OCI-LY7 (cell line): Measurements from ENCODE around the gene ISG20L2. TPM values are rescaled to one million over a fixed set of nuclear protein-coding genes. Genes with fewer than 3 reads are reported as not detected.

Experiments
- BruUV-seq: library from RNA; stranded (reverse); fragments of 400-500 nt; replicated peaks from 2 replicates; lab custom pipeline; 2021; lab: Mats Ljungman, UMichigan
- CTCF ChIA-PET: fragments of 300-600 bp; sonication (Branson Sonifier 250); formaldehyde crosslinking; loops from one replicate; lab custom pipeline; 2022; ENCODE audit warnings: antibody characterized with exemption; ENCODE audit not compliant: unreplicated experiment; lab: Charles Lee
- POLR2A ChIA-PET: fragments of 300-600 bp; sonication (Branson Sonifier 250); formaldehyde crosslinking; loops from one replicate; lab custom pipeline; 2022; ENCODE audit warnings: antibody characterized with exemption; lab: Charles Lee
- DNase-seq: peaks from one replicate; pipeline ENCODE4 v3.0.0-alpha.2; 2015; ENCODE audit warnings: low spot score
- H2AFZ ChIP-seq: fragments of 200-600 bp; sonication (generic), shearing (Covaris generic); 2 replicates; pipeline ENCODE4 v1.6.1; 2014; ENCODE audit warnings: mild to moderate bottlenecking, antibody characterized with exemption, low read length, moderate library complexity
- H3K27ac ChIP-seq: fragments of 200-600 bp; sonication (generic); 2 replicates; pipeline ENCODE4 v1.5.1; 2014; ENCODE audit warnings: mixed run types, low read depth, mild to moderate bottlenecking, moderate library complexity, low read length, inconsistent platforms; ENCODE audit not compliant: poor library complexity, severe bottlenecking
- H3K36me3 ChIP-seq: fragments of 200-600 bp; sonication (generic); 2 replicates; pipeline ENCODE4 v1.6.1; 2014; ENCODE audit warnings: mild to moderate bottlenecking, antibody characterized with exemption, low read length, moderate library complexity, mixed read lengths; ENCODE audit not compliant: insufficient read depth
- H3K4me1 ChIP-seq: fragments of 200-600 bp; sonication (generic); 2 replicates; pipeline ENCODE4 v1.5.1; 2014; ENCODE audit warnings: mild to moderate bottlenecking, low read length; ENCODE audit not compliant: insufficient read depth, poor library complexity, severe bottlenecking
- H3K4me2 ChIP-seq: fragments of 200-600 bp; sonication (generic); 2 replicates; pipeline ENCODE4 v1.6.1; 2014; ENCODE audit warnings: mild to moderate bottlenecking, low read length
- H3K4me3 ChIP-seq: fragments of 200-600 bp; sonication (generic); 2 replicates; pipeline ENCODE4 v1.5.1; 2014; ENCODE audit warnings: mild to moderate bottlenecking, low read depth, low read length; ENCODE audit not compliant: poor library complexity, severe bottlenecking
- H3K79me2 ChIP-seq: fragments of 200-600 bp; sonication (generic); 2 replicates; pipeline ENCODE4 v1.6.1; 2016; ENCODE audit warnings: low read depth, mild to moderate bottlenecking, low read length, moderate library complexity, mixed read lengths; ENCODE audit not compliant: insufficient read depth
- H3K9me2 ChIP-seq: fragments of 200-600 bp; sonication (generic); 2 replicates; pipeline ENCODE4 v1.6.1; 2016; ENCODE audit warnings: mild to moderate bottlenecking, low read length, mixed read lengths; ENCODE audit not compliant: insufficient read depth
- H3K9me3 ChIP-seq: fragments of 200-600 bp; sonication (generic); 2 replicates; pipeline ENCODE4 v1.6.1; 2014; ENCODE audit warnings: mild to moderate bottlenecking, mixed run types, low read length, mixed read lengths
- H4K20me1 ChIP-seq: fragments of 200-600 bp; sonication (generic); 2 replicates; pipeline ENCODE4 v1.6.1; 2014; ENCODE audit warnings: mild to moderate bottlenecking, antibody characterized with exemption, low read length, moderate library complexity, mixed read lengths; ENCODE audit not compliant: insufficient read depth
- EZH2phosphoT487 ChIP-seq: fragments of 200-600 bp; sonication (generic); IDR thresholded peaks from 2 replicates; pipeline ENCODE4 v1.6.1; 2018; ENCODE audit warnings: low read depth, borderline replicate concordance, mild to moderate bottlenecking, mixed run types, antibody characterized with exemption, low read length, moderate library complexity, mixed read lengths
- intact Hi-C: fragments of 100-400 bp; cut with micrococcal nuclease; formaldehyde crosslinking; loops from one replicate; pipeline ENCODE4 v1.10.0; 2022; ENCODE audit not compliant: unreplicated experiment
- total RNA-seq, 2 experiments: library from RNA; depleted of rRNA in 1 of 2; stranded (reverse); fragments of >200 nt in 1 of 2; shearing (Covaris generic) in 1 of 2; gene quantifications; 2 replicates each; pipeline ENCODE4 v1.2.3, GENCODE V29; 2014 to 2022
- TF ChIP-seq, protein P1 (sequence below): fragments of 200-600 bp; sonication (generic); conservative IDR thresholded peaks from 2 replicates; pipeline ENCODE4 v1.5.1; 2014; ENCODE audit warnings: mild to moderate bottlenecking, antibody characterized with exemption, low read length, moderate library complexity, mixed read lengths

The ISG20L2 gene
- total RNA-seq, 2 experiments from 2014 or later = 37.9 to 74.1 TPM

DNA sequence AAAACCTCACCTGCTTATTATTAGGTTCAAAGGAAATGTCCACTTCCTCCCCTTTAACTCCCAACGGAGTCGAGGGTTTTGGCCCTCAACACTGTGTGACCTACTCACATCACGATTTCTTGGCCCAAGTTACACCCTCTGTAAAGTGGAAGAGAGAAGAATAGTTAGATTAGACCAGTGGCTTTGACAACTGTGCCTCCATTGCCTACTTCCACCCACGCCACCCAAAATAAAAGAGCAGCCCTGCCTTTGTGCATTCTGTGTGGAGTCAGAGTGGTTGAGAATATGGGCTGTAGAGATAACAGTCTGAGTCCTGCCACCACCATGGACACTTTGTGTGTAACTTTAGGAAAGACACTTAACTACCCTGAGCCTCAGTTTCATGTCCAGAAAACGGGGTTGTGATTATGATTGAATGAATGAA is 27.0 kb upstream of the ISG20L2 start:
- H2AFZ ChIP-seq = no peak overlapping the region
- H3K4me1 ChIP-seq = peaks cover 20% of the 10 kb centered on the region
- intact Hi-C loops = loop anchor here (10.0 kb wide), 1 partner anchor 251 kb away; the partner anchor contains the start of gene MEF2D
- ChIA-PET POLR2A (no interaction called here), CTCF (interaction anchor here (1.6 kb wide), 1 partner anchor 29 kb away, joined by 3 read pairs; no protein-coding TSS in a partner anchor)
- no peaks in the 10 kb centered on the region for H3K9me2 ChIP-seq
- no peak for DNase-seq
- H3K4me2 ChIP-seq = no peak overlapping the region; the same call in 1 of the 2 replicates
- H4K20me1 ChIP-seq = no peaks in the 10 kb centered on the region
- H3K36me3 ChIP-seq = peaks cover 10% of the 10 kb centered on the region; the same call in 1 of the 2 replicates
- no TSS peak for BruUV-seq
- TF ChIP-seq, protein P1, sequence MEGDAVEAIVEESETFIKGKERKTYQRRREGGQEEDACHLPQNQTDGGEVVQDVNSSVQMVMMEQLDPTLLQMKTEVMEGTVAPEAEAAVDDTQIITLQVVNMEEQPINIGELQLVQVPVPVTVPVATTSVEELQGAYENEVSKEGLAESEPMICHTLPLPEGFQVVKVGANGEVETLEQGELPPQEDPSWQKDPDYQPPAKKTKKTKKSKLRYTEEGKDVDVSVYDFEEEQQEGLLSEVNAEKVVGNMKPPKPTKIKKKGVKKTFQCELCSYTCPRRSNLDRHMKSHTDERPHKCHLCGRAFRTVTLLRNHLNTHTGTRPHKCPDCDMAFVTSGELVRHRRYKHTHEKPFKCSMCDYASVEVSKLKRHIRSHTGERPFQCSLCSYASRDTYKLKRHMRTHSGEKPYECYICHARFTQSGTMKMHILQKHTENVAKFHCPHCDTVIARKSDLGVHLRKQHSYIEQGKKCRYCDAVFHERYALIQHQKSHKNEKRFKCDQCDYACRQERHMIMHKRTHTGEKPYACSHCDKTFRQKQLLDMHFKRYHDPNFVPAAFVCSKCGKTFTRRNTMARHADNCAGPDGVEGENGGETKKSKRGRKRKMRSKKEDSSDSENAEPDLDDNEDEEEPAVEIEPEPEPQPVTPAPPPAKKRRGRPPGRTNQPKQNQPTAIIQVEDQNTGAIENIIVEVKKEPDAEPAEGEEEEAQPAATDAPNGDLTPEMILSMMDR = no peak
- TF ChIP-seq EZH2phosphoT487 = no peak
- H3K79me2 ChIP-seq = peaks cover 24% of the 10 kb centered on the region
- H3K9me3 ChIP-seq = no peaks in the 10 kb centered on the region
- H3K27ac ChIP-seq = no peak overlapping the region
- H3K4me3 ChIP-seq = no peak overlapping the region

DNA sequence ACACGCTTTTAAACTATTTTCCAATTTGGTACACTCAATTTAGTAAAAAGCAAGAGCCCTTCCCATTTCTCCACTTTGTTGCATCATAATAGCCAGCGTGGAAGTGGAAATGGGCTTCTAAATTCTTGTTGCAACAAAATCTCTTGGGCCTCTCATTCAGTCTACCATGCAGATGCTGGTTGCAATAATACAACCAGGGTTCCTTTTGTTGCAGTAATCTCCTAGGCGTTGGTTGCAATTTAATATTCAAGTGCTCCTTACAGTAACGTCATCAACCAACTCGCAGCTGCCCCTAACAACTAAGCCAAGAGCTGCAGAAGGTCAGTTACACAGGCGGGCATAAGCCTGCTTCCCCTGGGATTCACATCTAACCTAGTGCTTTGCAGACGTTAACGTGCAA is 25.7 kb upstream of the ISG20L2 start:
- H3K9me3 ChIP-seq = no peaks in the 10 kb centered on the region
- no peak for TF ChIP-seq EZH2phosphoT487
- TF ChIP-seq, protein P1 = no peak
- CTCF ChIA-PET = no interaction called here
- no peak overlapping the region for H3K27ac ChIP-seq
- POLR2A ChIA-PET = no interaction called here
- BruUV-seq = TSS peak; percentile 40
- DNase-seq = no peak
- intact Hi-C loops = loop anchor here (10.0 kb wide), 1 partner anchor 249 kb away; the partner anchor contains the start of gene MEF2D
- H3K4me2 ChIP-seq = no peak overlapping the region
- H4K20me1 ChIP-seq = no peaks in the 10 kb centered on the region
- no peaks in the 10 kb centered on the region for H3K9me2 ChIP-seq
- H3K79me2 ChIP-seq = peaks cover 37% of the 10 kb centered on the region
- H3K4me3 ChIP-seq = no peak overlapping the region
- peaks cover 23% of the 10 kb centered on the region for H3K36me3 ChIP-seq
- peaks cover 19% of the 10 kb centered on the region for H3K4me1 ChIP-seq
- no peak overlapping the region for H2AFZ ChIP-seq
